OCI-M2 (cell line): Measurements from ENCODE around the gene MPI.
"Not testable (repeated sequence)": the region's sequence is repeated elsewhere in the genome, so short reads cannot be mapped to it uniquely, and the experiment has no call there.

Experiments
- DNase-seq: peaks from one replicate; lab custom pipeline; 2025; ENCODE audit not compliant: unreplicated experiment; lab: John Stamatoyannopoulos, UW

Gene MPI

GRCh38 chr15:74890665-74890960 lies 771 bp downstream of the MPI start:
- DNase-seq = no peak

DNA sequence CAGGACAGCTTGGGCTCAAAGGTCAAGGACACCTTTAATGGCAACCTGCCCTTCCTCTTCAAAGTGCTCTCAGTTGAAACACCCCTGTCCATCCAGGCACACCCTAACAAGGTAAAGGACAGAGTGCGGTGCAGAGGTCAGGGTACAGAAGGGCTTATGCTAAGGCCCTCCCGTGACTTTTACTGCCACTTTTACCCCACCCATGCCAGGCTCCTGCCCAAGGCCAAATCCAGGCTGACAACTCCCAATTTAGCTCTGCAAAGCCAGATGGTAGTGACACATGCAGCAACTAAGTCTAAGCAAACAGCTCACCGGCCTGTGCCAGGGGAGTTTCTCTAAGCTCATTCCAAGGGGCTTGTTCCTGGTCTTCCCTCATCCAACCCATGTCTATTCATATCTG lies 1.6 kb downstream of the MPI start:
- DNase-seq = no peak

GRCh38 chr15:74892313-74892712 lies 2.5 kb downstream of the MPI start:
- DNase-seq = no peak

- no peak for DNase-seq
These were observed 3.1 kb downstream of the MPI start for GRCh38 chr15:74892931-74893330.

DNA sequence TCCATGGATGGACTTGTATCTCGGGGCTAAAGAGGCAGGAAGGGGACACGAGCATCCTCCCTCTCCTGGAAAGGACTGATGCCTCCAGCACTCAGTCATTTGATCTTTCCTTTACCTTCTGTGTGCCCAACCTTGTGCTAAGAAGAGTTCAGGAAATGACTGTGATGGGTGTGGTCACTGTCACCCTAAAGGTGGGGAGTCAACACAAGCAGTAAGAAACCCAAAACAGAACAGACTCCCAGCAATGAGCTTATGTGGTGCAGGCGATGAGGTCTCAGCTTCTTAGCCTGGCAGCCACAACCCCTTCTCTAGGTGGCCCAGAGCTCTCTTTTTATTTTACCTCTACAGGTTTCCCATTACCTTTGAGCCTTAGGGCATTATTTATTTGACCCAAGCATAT lies 3.8 kb downstream of the MPI start:
- DNase-seq = no peak

DNA sequence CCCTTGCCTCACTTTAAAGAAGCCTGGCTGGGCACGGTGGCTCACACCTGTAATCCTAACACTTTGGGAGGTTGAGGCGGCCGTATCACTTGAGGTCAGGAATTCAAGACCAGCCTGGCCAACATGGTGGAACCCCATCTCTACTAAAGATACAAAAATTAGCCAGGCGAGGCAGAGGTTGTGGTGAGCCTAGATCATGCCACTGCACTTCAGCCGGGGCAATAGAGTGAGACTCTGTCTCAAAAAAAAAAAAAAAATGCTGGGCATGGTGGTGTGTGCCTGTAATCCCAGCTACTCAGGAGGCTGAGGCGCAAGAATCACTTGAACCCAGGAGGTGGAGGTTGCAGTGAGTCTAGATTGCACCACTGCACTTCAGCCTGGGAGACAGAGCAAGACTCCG lies 4.5 kb downstream of the MPI start:
- not testable (repeated sequence) for DNase-seq

DNA sequence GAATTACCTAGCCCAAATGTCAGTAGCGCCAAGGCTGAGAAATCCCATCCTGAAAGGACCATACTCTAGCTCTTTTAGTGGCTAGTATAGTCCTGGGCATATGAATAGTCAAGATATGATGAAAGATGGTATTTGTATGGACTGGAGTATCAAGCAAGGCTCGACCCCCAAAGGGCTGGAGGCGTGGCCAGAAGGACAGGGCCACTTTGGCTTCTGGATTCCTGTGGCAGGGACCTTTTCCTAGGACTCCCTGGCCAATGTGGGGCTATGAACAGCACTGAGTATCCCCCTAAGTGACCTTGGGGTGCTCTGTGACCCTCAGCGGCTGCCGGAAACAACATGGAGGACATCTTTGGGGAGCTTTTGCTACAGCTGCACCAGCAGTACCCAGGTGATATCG lies 6.0 kb downstream of the MPI start:
- DNase-seq = no peak

DNA sequence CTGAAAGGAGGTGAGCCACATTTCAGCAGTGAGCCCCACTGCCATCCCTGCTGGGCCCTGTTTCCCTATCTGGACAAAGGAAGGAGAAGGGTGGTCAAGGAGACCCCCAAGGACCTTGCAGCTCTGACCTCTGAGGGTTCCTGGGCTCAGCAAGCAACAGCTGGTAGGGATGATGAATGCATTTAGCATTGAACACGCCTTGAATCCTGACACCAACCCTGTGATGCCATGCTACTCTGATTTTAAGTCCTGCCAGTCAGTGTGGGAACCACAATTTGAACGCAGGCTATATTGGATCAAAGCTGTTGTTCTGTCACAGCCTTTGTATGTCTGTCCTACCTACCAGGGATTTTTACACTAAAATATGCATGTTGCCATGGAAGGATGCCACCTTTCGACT lies 6.5 kb downstream of the MPI start:
- no peak for DNase-seq

GRCh38 chr15:74897300-74897701 lies 7.5 kb downstream of the MPI start:
- DNase-seq = no peak

DNA sequence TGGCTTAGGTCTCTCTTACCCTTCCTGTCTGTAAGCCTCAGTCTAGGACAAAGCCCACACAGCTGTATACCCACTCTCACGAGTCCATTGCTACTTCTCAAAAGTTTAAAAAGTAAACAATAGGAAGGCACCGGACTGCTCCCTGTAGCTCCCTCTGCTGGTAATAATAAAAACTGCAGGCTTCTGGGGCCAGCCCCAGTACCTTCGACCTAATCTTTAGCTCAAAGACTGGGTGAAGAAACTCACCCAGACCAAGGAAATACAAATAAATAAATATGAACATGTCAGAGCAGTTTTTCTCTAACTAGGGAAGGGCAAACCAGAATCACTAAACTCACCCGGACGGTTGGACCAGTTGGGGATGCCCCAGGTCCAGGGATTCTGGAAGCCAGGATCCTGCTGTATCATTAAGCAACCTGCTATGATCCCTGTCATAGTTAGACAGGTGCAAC lies 11.8 kb downstream of the MPI start:
- DNase-seq = peak; percentile 43

DNA sequence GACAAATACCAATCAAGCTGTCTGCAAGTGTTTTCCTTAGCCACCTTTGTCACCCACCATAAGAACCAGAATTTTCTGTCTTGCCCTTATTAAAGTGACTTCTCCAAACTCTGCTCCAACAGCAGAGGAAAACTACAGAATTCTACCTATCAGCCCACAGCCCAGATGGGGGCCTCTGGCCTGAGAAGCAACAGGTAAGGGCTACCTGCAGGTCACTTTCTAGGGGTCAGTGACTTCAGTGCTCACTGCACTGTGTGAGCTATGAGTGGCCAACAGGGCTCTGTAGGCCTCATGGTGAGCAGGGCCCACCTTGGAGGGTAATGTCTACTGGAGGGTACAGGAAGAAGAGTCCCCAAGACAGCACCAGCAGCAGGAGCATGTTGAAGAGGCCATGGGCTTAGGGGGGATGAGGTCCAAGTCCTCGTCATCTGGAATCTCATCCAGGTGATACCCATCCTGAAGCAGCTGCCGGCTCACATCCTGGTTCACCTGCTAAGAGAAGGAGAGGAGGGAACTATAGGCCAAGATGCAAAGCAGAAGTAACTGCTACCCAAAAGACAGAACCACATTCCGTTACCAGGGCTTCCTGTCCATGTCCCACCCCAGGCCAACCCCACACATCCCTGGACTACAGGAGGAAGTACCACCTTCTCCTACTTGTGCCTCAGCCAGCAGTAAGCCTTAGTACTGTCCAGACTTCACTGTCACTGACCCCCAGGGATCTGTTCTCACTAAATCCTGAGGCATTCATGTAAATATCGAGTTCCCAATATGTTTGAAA lies 12.6 kb downstream of the MPI start:
- no peak for DNase-seq

- no peak for DNase-seq
These were observed 13.8 kb downstream of the MPI start for GRCh38 chr15:74903676-74904075.

- DNase-seq = no peak
These were observed 14.5 kb downstream of the MPI start for GRCh38 chr15:74904190-74904805.

GRCh38 chr15:74906067-74906449 lies 16.2 kb downstream of the MPI start:
- no peak for DNase-seq

- no peak for DNase-seq
These were observed 16.8 kb downstream of the MPI start, which contains the start of gene FAM219B for GRCh38 chr15:74906450-74907162. FAM219B (minus strand) TSS chr15:74906851; CDS start chr15:74906800, 51 bp downstream.

GRCh38 chr15:74907163-74907870 lies 17.5 kb downstream of the MPI start:
- no peak for DNase-seq

GRCh38 chr15:74908635-74909034 lies 18.8 kb downstream of the MPI start:
- DNase-seq = no peak

DNA sequence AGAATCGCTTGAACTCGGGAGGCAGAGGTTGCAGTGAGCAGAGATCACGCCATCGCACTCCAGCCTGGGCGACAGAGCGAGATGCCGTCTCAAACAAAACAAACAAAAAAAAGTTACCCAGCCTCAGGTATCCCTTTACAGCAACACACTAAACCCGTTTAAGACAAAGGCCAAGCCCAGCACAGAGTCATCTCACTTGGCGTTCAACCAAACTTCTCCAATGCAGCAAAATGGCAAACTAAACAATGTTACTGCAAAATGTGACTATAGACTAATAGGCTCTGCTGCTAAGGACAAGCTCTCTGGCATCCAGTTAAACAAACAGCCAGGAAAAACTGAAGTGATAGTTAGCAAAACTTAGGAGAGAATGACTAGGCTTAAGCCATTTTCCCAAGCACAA lies 23.2 kb downstream of the MPI start:
- no peak for DNase-seq

DNA sequence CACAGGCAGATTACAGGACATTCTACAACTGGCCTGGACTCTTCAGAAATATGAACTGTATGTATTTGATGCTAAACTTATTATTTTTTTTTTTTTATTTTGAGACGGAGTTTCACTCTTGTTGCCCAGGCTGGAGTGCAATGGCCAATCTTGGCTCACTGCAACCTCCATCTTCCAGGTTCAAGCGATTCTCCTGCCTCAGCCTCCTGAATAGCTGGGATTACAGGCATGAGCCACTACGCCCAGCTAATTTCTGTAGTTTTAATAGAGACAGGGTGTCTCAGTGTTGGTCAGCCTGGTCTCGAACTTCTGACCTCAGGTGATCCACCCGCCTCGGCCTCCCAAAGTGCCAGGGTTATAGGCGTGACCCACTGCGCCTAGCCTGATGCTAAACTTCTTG lies 24.0 kb downstream of the MPI start:
- not testable (repeated sequence) for DNase-seq

- no peak for DNase-seq
These were observed 27.8 kb downstream of the MPI start for GRCh38 chr15:74917676-74918075.

DNA sequence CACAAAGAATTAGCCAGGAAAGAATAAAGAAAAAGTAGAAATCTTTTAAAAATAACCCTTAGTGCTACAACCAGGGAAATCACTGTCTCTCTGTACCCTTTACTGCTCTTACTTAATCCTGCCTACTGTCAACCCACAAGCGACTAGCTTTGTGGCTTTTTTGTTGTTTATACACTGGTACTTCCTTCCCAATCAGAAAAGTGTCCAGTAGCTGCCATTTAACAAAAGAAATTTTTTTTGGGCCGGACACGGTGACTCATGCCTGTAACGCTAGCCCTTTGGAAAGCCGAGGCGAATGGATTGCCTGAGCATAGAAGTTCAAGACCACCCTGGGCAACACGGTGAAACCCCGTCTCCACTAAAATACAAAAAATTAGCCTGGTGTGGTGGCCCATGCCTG lies 30.6 kb downstream of the MPI start:
- no peak for DNase-seq

- DNase-seq = no peak
These were observed 34.7 kb downstream of the MPI start for GRCh38 chr15:74924525-74924924.
